ENCODE measurements around the gene PTPRE.

The PTPRE gene

GRCh38 chr10:127906548-127907377, at the start of gene PTPRE:
Gene PTPRE (plus strand): TSS chr10:127907103. CDS start chr10:128040882, 133,779 bp downstream.
- TF ChIP-seq CTCF (IDR thresholded peaks at IDR 0.05; ENCODE audit: low read depth, low read length): peak; percentile 39
- DNase-seq (ENCODE audit: extremely low read depth, low read depth): no peak

GRCh38 chr10:127860592-127860991, 46.3 kb upstream of the PTPRE start:
- DNase-seq (ENCODE audit: extremely low read depth, low read depth): no peak
- TF ChIP-seq CTCF (IDR thresholded peaks at IDR 0.05; ENCODE audit: low read depth, low read length): no peak

GRCh38 chr10:127863231-127863825, 43.6 kb upstream of the PTPRE start:
- TF ChIP-seq CTCF (IDR thresholded peaks at IDR 0.05; ENCODE audit: low read depth, low read length): no peak
- DNase-seq (ENCODE audit: extremely low read depth, low read depth): no peak

- no peak for DNase-seq (ENCODE audit: extremely low read depth, low read depth)
- no peak for TF ChIP-seq CTCF (IDR thresholded peaks at IDR 0.05; ENCODE audit: low read depth, low read length)
These were observed 40.5 kb upstream of the PTPRE start for GRCh38 chr10:127866276-127867013.

GRCh38 chr10:127867805-127868204, 39.1 kb upstream of the PTPRE start:
- DNase-seq (ENCODE audit: extremely low read depth, low read depth): no peak
- TF ChIP-seq CTCF (IDR thresholded peaks at IDR 0.05; ENCODE audit: low read depth, low read length): no peak

- DNase-seq (ENCODE audit: extremely low read depth, low read depth): no peak
- no peak for TF ChIP-seq CTCF (IDR thresholded peaks at IDR 0.05; ENCODE audit: low read depth, low read length)
These were observed 37.6 kb upstream of the PTPRE start for GRCh38 chr10:127869329-127869728.

- no peak for TF ChIP-seq CTCF (IDR thresholded peaks at IDR 0.05; ENCODE audit: low read depth, low read length)
- no peak for DNase-seq (ENCODE audit: extremely low read depth, low read depth)
These were observed 35.3 kb upstream of the PTPRE start for GRCh38 chr10:127871631-127872010.

Data from AG09319 (cell line).